Keratinocyte (primary cell): Measurements from ENCODE around the gene SLC27A1. TPM values are rescaled to one million over a fixed set of nuclear protein-coding genes. Genes with fewer than 3 reads are reported as not detected.

ENCODE experiments used
- DNase-seq: peaks from one replicate; pipeline ENCODE4 v3.0.0-alpha.2; 2011; ENCODE audit warnings: low read depth, missing footprints, low spot score
- FAIRE-seq: peaks from 2 replicates; lab custom pipeline; 2011; peaks lifted over from hg19 to GRCh38; lab: Jason Lieb, UNC
- H2AFZ ChIP-seq: 2 replicates; pipeline ENCODE4 v1.6.0; 2012; ENCODE audit warnings: low read length, control low read depth, inconsistent platforms; ENCODE audit not compliant: control insufficient read depth
- H3K27ac ChIP-seq: 2 replicates; pipeline ENCODE4 v1.5.1; 2011; ENCODE audit warnings: low read length; ENCODE audit not compliant: control insufficient read depth, insufficient read depth
- H3K27me3 ChIP-seq: 3 replicates; pipeline ENCODE4 v1.6.0; 2011; ENCODE audit warnings: low read length; ENCODE audit not compliant: control insufficient read depth, insufficient read depth; ENCODE audit errors: extremely low read depth
- H3K36me3 ChIP-seq, 2 experiments: 2 replicates in 1 of 2; 3 replicates in 1 of 2; pipeline ENCODE4 v1.5.1; 2011; ENCODE audit warnings: low read length in 2 of 2, mild to moderate bottlenecking in 1 of 2; ENCODE audit not compliant: control insufficient read depth in 2 of 2, insufficient read depth in 2 of 2; ENCODE audit errors: extremely low read depth in 1 of 2
- H3K4me1 ChIP-seq: 3 replicates; pipeline ENCODE4 v1.5.1; 2011; ENCODE audit warnings: low read length; ENCODE audit not compliant: control insufficient read depth, insufficient read depth; ENCODE audit errors: extremely low read depth
- H3K4me2 ChIP-seq: 3 replicates; pipeline ENCODE4 v1.6.0; 2011; ENCODE audit warnings: low read depth, low read length; ENCODE audit not compliant: control insufficient read depth, insufficient read depth; ENCODE audit errors: extremely low read depth
- H3K4me3 ChIP-seq, 3 experiments: fragments of 200-600 bp in 1 of 3; sonication (generic) in 1 of 3; 2 replicates in 2 of 3; 3 replicates in 1 of 3; pipeline ENCODE4 v1.5.1; 2011 to 2016; ENCODE audit warnings: low read length in 3 of 3, mild to moderate bottlenecking in 3 of 3, control low read depth in 2 of 3, inconsistent platforms in 1 of 3, low read depth in 1 of 3, mixed read lengths in 1 of 3, mixed run types in 1 of 3, moderate library complexity in 1 of 3; ENCODE audit not compliant: control insufficient read depth in 2 of 3, insufficient read depth in 2 of 3; ENCODE audit errors: extremely low read depth in 1 of 3
- H3K79me2 ChIP-seq: 2 replicates; pipeline ENCODE4 v1.6.0; 2012; ENCODE audit warnings: low read length; ENCODE audit not compliant: control insufficient read depth, insufficient read depth
- H3K9ac ChIP-seq: 3 replicates; pipeline ENCODE4 v1.6.0; 2011; ENCODE audit warnings: low read length; ENCODE audit not compliant: control insufficient read depth, insufficient read depth; ENCODE audit errors: extremely low read depth
- H3K9me1 ChIP-seq: 3 replicates; pipeline ENCODE4 v1.6.0; 2011; ENCODE audit warnings: low read length; ENCODE audit not compliant: control insufficient read depth, insufficient read depth; ENCODE audit errors: extremely low read depth
- H3K9me3 ChIP-seq: 2 replicates; pipeline ENCODE4 v1.5.1; 2012; ENCODE audit warnings: low read depth, low read length; ENCODE audit not compliant: control insufficient read depth
- H4K20me1 ChIP-seq: 3 replicates; pipeline ENCODE4 v1.6.0; 2011; ENCODE audit warnings: low read length; ENCODE audit not compliant: control insufficient read depth, insufficient read depth; ENCODE audit errors: extremely low read depth
- CTCF ChIP-seq, 3 experiments: IDR thresholded peaks in 1 of 3; conservative IDR thresholded peaks in 1 of 3; optimal IDR thresholded peaks in 1 of 3; 2 replicates in 2 of 3; 3 replicates in 1 of 3; pipeline versions ENCODE3 to v1.5.1; 2011; ENCODE audit warnings: low read length in 3 of 3, mild to moderate bottlenecking in 3 of 3, moderate library complexity in 2 of 3, control low read depth in 1 of 3, inconsistent platforms in 1 of 3; ENCODE audit not compliant: insufficient read depth in 2 of 3; ENCODE audit errors: extremely low read depth in 1 of 3
- EZH2 ChIP-seq: IDR thresholded peaks from one replicate; pipeline ENCODE4 v1.6.1; 2012; ENCODE audit warnings: inconsistent platforms, mild to moderate bottlenecking, low read length, moderate library complexity
- dilution Hi-C: fragments of 300-500 bp; cut with MboI; formaldehyde crosslinking; loops from one replicate; pipeline ENCODE4 v1.7.0; 2020; ENCODE audit warnings: low sequenced_read_pairs; ENCODE audit not compliant: extremely low pct_ligation_motif_present
- polyA plus RNA-seq, 5 experiments: library from polyadenylated mRNA; depleted of rRNA in 3 of 5; stranded (reverse) in 3 of 5; stranded (forward) in 1 of 5; unstranded in 1 of 5; fragments of >200 nt; gene quantifications; 1 replicate in 1 of 5; 2 replicates in 3 of 5; 3 replicates in 1 of 5; pipeline versions ENCODE4 v1.2.1 to v1.2.3, GENCODE V29; 2011 to 2012; ENCODE audit warnings: missing spikeins in 2 of 5, low read depth in 1 of 5, low replicate concordance in 1 of 5

The SLC27A1 gene
- polyA plus RNA-seq, 1 donor (not counting 4 experiments of a cell fraction or from before 2014, with no cell fraction given), result 8.4 TPM

GRCh38 chr19:17460372-17461230 lies 9.7 kb upstream of the SLC27A1 start, which contains the start of gene NXNL1:
Gene NXNL1, minus strand, starts transcription at chr19:17460926. Its CDS starts 57 bp downstream, at chr19:17460869.
- Histone ChIP-seq H2AFZ (no peak within 1 kb of the TSS), H3K27ac (no peak within 1 kb of the TSS), H3K27me3 (peaks cover 7% of the 10 kb centered on the region), H3K4me2 (no peak within 1 kb of the TSS), H3K4me3 (no peak within 1 kb of the TSS), H4K20me1 (no peaks in the 10 kb centered on the region), H3K9me1 (no peaks in the 10 kb centered on the region), H3K36me3 (no peaks in the 10 kb centered on the region), H3K4me1 (no peaks in the 10 kb centered on the region), H3K9ac (no peak within 1 kb of the TSS), H3K79me2 (no peaks in the 10 kb centered on the region), H3K9me3 (no peaks in the 10 kb centered on the region)
- DNase-seq (no peak), FAIRE-seq (no peak)
- TF ChIP-seq EZH2, result no peak
- dilution Hi-C loops, result no loop called here

GRCh38 chr19:17466487-17466850 lies 3.9 kb upstream of the SLC27A1 start:
- Histone ChIP-seq H3K4me2 (no peak overlapping the region), H3K4me1 (peaks cover 19% of the 10 kb centered on the region), H3K27ac (no peak overlapping the region), H3K4me3 (no peak overlapping the region), H3K9me1 (no peaks in the 10 kb centered on the region), H3K9me3 (no peaks in the 10 kb centered on the region), H3K79me2 (peaks cover 8% of the 10 kb centered on the region), H3K27me3 (no peaks in the 10 kb centered on the region), H3K9ac (no peak overlapping the region), H3K36me3 (no peaks in the 10 kb centered on the region), H4K20me1 (no peaks in the 10 kb centered on the region), H2AFZ (no peak overlapping the region)
- dilution Hi-C loops, result no loop called here
- no peak for DNase-seq
- no peak for FAIRE-seq
- TF ChIP-seq CTCF (optimal IDR thresholded peaks at IDR 0.05 in 1 of 3, IDR thresholded peaks at IDR 0.05 in 1 of 3, conservative IDR thresholded peaks at IDR 0.05 in 1 of 3; ENCODE audit: extremely low read depth in 1 of 3, insufficient read depth in 2 of 3, low read length in 3 of 3), result no peak
